GM13976 (cell line): Measurements from ENCODE around the gene MTPN.

Experiments
- DNase-seq: peaks from one replicate; pipeline ENCODE4 v3.0.0; 2012; ENCODE audit warnings: low spot score
- in situ Hi-C: fragments of 300-500 bp; cut with MboI; formaldehyde crosslinking; loops from one replicate; pipeline ENCODE4 v1.12.0; 2022; ENCODE audit warnings: low sequenced_read_pairs, mixed read lengths, inconsistent platforms; ENCODE audit not compliant: unreplicated experiment
- TF ChIP-seq, protein P1 (sequence below): IDR thresholded peaks from 2 replicates; pipeline ENCODE4 v1.5.1; 2012; ENCODE audit warnings: borderline replicate concordance, mild to moderate bottlenecking; ENCODE audit not compliant: insufficient read depth; ENCODE audit errors: extremely low read depth, missing control alignments, control extremely low read depth

The MTPN gene

DNA sequence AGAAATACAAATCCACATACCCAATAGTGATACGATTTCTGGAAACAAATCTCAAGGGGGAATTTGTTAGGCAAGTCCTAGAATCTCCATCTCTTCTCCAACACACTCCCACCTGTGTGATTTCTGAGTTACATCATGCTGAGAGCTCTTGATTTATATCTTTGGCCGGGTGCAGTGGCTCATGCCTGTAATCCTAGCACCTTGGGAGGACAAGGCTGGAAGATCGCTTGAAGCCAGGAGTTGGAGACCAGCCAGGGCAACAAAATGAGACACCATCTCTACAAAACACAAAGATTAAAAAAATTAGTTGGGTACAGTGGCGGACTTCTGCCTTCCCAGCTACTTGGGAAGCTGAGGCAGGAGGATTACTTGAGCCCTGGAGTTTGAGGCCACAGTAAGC is 1.5 kb upstream of the MTPN start:
- in situ Hi-C loops, result no loop called here
- DNase-seq, result no peak
- TF ChIP-seq, protein P1, sequence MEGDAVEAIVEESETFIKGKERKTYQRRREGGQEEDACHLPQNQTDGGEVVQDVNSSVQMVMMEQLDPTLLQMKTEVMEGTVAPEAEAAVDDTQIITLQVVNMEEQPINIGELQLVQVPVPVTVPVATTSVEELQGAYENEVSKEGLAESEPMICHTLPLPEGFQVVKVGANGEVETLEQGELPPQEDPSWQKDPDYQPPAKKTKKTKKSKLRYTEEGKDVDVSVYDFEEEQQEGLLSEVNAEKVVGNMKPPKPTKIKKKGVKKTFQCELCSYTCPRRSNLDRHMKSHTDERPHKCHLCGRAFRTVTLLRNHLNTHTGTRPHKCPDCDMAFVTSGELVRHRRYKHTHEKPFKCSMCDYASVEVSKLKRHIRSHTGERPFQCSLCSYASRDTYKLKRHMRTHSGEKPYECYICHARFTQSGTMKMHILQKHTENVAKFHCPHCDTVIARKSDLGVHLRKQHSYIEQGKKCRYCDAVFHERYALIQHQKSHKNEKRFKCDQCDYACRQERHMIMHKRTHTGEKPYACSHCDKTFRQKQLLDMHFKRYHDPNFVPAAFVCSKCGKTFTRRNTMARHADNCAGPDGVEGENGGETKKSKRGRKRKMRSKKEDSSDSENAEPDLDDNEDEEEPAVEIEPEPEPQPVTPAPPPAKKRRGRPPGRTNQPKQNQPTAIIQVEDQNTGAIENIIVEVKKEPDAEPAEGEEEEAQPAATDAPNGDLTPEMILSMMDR, result no peak

DNA sequence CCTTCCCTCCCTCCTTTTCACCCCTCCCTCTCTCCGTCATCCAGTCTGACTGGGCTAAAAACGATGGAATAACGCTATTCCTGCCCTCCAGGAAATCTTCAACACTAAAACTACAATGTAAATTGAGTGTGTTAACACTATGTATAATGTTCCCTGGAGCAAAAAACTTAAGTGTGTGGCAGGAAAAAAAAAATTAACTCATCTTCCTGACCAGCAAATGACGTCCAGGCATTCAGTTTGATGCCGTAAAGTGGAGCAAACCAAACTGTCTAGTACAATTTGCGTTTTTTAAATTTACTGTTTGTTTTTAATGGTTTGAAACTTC is 545 bp upstream of the MTPN start:
- TF ChIP-seq, protein P1, result no peak
- DNase-seq, result no peak
- in situ Hi-C loops, result no loop called here

DNA sequence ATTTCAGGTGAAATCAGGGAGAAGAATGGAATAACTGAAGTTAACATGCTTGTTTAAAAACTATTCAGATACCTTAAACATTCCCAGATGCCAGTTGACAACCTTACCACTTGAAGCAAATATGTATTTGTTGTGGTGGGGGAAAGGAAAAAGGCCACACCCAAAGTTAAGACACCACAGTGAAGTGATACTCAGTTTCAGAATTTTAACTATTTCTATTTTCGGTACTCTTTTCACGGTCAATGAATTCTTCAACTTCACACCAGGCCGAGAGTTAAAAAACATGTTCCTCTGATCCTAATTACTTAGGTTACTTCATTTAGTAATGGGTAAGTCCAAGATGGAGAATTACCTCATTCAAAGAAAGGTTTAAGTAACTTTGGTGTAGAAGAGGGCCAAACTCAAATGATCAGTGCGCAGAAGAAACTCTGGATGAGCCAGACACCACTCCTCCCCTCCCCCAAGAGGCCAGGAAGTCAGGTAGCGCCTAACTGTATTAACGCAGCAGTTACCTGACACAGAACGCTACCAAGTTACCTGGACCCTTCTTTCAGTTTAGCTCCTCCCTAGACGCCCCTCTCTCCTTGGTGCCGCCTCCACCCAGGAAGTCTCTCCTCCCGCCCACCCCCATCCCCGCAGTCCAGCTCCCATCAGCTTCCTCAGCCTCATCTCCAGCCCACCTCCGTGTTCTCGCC is 700 bp downstream of the MTPN start:
- in situ Hi-C loops, result no loop called here
- TF ChIP-seq, protein P1, result no peak
- DNase-seq, result peak; percentile 28

GRCh38 chr7:135975166-135975565 is 2.0 kb downstream of the MTPN start:
- in situ Hi-C loops, result no loop called here
- TF ChIP-seq, protein P1, result no peak
- no peak for DNase-seq

DNA sequence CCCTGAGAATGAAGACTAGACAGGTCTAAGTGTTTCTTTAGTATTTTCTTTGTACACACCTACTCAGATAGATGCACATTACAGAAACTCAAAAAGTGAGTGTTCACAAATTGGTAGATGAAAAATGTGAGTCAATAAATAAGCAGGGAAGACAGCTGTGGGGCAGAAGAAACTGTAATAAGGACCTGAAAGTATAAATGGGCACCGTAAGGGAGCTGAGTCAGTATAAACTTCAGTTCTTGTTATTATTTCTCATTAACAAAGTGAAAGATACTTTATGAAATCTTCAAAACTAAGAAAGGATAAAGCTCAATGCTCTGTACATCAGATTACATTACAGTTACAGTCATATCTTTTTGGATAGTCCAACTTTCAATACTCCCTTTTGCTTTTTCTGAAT is 2.5 kb downstream of the MTPN start:
- TF ChIP-seq, protein P1, result no peak
- in situ Hi-C loops, result no loop called here
- DNase-seq, result no peak

- TF ChIP-seq, protein P1, result no peak
- DNase-seq, result no peak
- in situ Hi-C loops, result no loop called here
Measured at GRCh38 chr7:135971366-135971725, 5.8 kb downstream of the MTPN start.
